ENCODE results near the gene LIN37.

GRCh38 chr19:35781650-35782049 lies 33.3 kb downstream of the LIN37 start:
- TF ChIP-seq CTCF (IDR thresholded peaks at IDR 0.05), result no peak
- no peak for TF ChIP-seq EZH2 (IDR thresholded peaks at IDR 0.05)
